SK-N-SH (cell line): Measurements from ENCODE around the gene MARK3.

Experiments
- CHD2 ChIP-seq: fragments of 150-350 bp; IDR thresholded peaks from 2 replicates; pipeline ENCODE4 v1.6.1; 2018; ENCODE audit warnings: low read length; ENCODE audit not compliant: partially characterized antibody
- CTCF ChIP-seq: fragments of 200-600 bp; sonication (generic); IDR thresholded peaks from 2 replicates; pipeline ENCODE4 v1.6.1; 2017; ENCODE audit warnings: antibody characterized with exemption, mild to moderate bottlenecking, moderate library complexity
- EP300 ChIP-seq, 2 experiments: IDR thresholded peaks; 2 replicates each; pipeline versions ENCODE4 v1.4.0 to v1.6.1; 2012; ENCODE audit warnings: borderline replicate concordance in 1 of 2, low read depth in 1 of 2, low read length in 1 of 2
- EZH2phosphoT487 ChIP-seq: fragments of 200-600 bp; sonication (generic); IDR thresholded peaks from 2 replicates; pipeline ENCODE4 v1.6.1; 2017; ENCODE audit warnings: low read depth, mixed run types, mild to moderate bottlenecking, antibody characterized with exemption, moderate library complexity, borderline replicate concordance
- FOSL2 ChIP-seq: IDR thresholded peaks from 2 replicates; pipeline ENCODE4 v1.4.0; 2012; ENCODE audit warnings: low read depth, mild to moderate bottlenecking, moderate library complexity, borderline replicate concordance
- JUND ChIP-seq: IDR thresholded peaks from 2 replicates; pipeline ENCODE4 v1.4.0; 2012
- MAX ChIP-seq: IDR thresholded peaks from 2 replicates; pipeline ENCODE4 v1.4.0; 2012; ENCODE audit warnings: low read depth
- PBX3 ChIP-seq: IDR thresholded peaks from 2 replicates; pipeline ENCODE4; 2012
- POLR2AphosphoS5 ChIP-seq: IDR thresholded peaks from 2 replicates; pipeline ENCODE4 v1.6.1; 2012; ENCODE audit warnings: low read depth, low read length
- RAD21 ChIP-seq: IDR thresholded peaks from 2 replicates; pipeline ENCODE4 v1.6.1; 2012; ENCODE audit warnings: mild to moderate bottlenecking, low read length
- REST ChIP-seq: IDR thresholded peaks from 2 replicates; pipeline ENCODE4 v1.6.1; 2012; ENCODE audit warnings: mild to moderate bottlenecking, low read depth, low read length, moderate library complexity
- USF2 ChIP-seq: fragments of 150-350 bp; IDR thresholded peaks from 2 replicates; pipeline ENCODE4 v1.6.1; 2017; ENCODE audit warnings: antibody characterized with exemption, low read length, low read depth, borderline replicate concordance

- TF ChIP-seq RAD21 = no peak
- no peak for TF ChIP-seq CTCF
- no peak for TF ChIP-seq JUND
- no peak for TF ChIP-seq EP300 (IDR thresholded peaks at IDR 0.05; ENCODE audit: borderline replicate concordance in 1 of 2, low read depth in 1 of 2, low read length in 1 of 2)
- no peak for TF ChIP-seq POLR2AphosphoS5
- no peak for TF ChIP-seq FOSL2
- TF ChIP-seq EZH2phosphoT487 = no peak
- no peak for TF ChIP-seq REST
- TF ChIP-seq USF2 = no peak
- TF ChIP-seq PBX3 = no peak
- TF ChIP-seq MAX = peak; percentile 80
- no peak for TF ChIP-seq CHD2
Observed at GRCh38 chr14:103401223-103402214, 16.3 kb downstream of the MARK3 start.
